ENCODE results near the gene LZTS3. TPM values are rescaled to one million over a fixed set of nuclear protein-coding genes. Genes with fewer than 3 reads are reported as not detected.
A peak's percentile ranks its signal among the peaks of the same experiment; 100 is the strongest.

Gene LZTS3
- total and polyA plus RNA-seq, 2 of the 13 experiments (the other 11 are each of a cell fraction or from before 2014, with no cell fraction given), result 10.1 to 31.3 TPM

DNA sequence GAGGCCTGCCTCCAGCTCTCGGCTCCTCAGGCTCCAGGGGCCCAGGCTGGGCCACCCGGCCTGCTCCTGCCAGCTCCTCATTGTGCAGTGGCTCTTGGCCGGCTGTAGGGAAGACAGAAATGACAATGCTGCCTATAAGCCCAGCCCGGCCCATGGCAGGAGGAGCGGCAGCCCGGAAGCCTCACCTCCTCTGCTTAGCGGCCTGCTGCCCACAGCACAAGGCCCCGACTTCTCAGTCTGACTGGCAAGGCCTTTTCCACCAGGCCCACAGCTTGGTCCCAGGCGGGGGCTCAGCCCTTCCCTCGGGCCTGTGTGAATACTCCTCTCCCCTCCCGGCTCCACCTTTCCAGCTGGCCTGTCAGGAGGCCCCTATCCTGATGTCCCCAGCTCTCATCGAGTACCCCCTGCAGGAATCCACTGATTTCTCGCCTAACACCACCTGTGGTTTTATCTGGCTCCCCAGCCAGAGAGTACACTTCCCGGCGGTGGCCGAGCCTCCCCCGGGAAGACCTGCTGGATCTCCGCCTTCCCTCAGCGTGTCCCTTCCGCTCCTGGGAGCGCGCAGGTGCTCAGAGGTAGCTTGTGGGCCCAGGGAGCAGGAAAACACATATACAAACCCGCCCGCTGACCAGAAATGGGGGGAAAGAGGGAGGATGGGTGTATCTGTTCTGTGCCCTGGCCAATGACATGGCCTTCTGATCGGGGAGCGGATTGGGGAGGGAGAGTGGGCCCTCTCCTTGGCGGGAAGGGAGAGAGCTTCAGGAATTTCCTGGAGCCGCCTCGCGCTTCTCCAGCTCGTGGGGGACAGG, 30.2 kb upstream of the LZTS3 start (continued):
- TF ChIP-seq, protein P1, sequence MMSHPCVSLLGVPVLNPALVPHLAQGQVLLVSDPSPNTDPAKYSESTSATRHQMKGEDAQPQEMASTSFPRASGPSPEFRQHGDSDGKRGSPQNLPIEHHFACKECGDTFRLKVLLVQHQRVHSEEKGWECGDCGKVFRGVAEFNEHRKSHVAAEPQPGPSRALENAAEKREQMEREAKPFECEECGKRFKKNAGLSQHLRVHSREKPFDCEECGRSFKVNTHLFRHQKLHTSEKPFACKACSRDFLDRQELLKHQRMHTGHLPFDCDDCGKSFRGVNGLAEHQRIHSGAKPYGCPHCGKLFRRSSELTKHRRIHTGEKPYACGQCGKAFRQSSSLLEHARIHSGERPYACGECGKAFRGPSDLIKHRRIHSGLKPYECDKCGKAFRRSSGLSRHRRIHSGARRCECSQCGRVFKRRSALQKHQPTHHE (CRISPR knock-in tag; IDR thresholded peaks at IDR 0.05; ENCODE audit: borderline replicate concordance), result peak; percentile 51
- TF ChIP-seq ZBTB38 (CRISPR knock-in tag; IDR thresholded peaks at IDR 0.05) (no peak), ARNT (IDR thresholded peaks at IDR 0.05) (no peak), SP5 (CRISPR knock-in tag; IDR thresholded peaks at IDR 0.05; ENCODE audit: borderline replicate concordance, low read depth) (no peak), JDP2 (CRISPR knock-in tag; IDR thresholded peaks at IDR 0.05; ENCODE audit: borderline replicate concordance) (no peak), PCBP1 (IDR thresholded peaks at IDR 0.05; ENCODE audit: borderline replicate concordance, low read depth, low read length) (0 out of 2 replicates have a peak, but pooled peaks have one; percentile 60), DMAP1 (CRISPR knock-in tag; IDR thresholded peaks at IDR 0.05) (no peak), ZNF501 (CRISPR knock-in tag; IDR thresholded peaks at IDR 0.05) (no peak; the same call in 1 of the 2 replicates), SRY (CRISPR knock-in tag; IDR thresholded peaks at IDR 0.05) (no peak), ZMYM3 (CRISPR knock-in tag; IDR thresholded peaks at IDR 0.05) (no peak)
- TF ChIP-seq, protein P2, sequence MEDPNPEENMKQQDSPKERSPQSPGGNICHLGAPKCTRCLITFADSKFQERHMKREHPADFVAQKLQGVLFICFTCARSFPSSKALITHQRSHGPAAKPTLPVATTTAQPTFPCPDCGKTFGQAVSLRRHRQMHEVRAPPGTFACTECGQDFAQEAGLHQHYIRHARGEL (CRISPR knock-in tag; IDR thresholded peaks at IDR 0.05), result no peak
- TF ChIP-seq, protein P3, sequence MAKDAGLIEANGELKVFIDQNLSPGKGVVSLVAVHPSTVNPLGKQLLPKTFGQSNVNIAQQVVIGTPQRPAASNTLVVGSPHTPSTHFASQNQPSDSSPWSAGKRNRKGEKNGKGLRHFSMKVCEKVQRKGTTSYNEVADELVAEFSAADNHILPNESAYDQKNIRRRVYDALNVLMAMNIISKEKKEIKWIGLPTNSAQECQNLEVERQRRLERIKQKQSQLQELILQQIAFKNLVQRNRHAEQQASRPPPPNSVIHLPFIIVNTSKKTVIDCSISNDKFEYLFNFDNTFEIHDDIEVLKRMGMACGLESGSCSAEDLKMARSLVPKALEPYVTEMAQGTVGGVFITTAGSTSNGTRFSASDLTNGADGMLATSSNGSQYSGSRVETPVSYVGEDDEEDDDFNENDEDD (CRISPR knock-in tag; IDR thresholded peaks at IDR 0.05; ENCODE audit: borderline replicate concordance), result peak; percentile 50; the same call in 1 of the 2 replicates
- TF ChIP-seq, protein P4, sequence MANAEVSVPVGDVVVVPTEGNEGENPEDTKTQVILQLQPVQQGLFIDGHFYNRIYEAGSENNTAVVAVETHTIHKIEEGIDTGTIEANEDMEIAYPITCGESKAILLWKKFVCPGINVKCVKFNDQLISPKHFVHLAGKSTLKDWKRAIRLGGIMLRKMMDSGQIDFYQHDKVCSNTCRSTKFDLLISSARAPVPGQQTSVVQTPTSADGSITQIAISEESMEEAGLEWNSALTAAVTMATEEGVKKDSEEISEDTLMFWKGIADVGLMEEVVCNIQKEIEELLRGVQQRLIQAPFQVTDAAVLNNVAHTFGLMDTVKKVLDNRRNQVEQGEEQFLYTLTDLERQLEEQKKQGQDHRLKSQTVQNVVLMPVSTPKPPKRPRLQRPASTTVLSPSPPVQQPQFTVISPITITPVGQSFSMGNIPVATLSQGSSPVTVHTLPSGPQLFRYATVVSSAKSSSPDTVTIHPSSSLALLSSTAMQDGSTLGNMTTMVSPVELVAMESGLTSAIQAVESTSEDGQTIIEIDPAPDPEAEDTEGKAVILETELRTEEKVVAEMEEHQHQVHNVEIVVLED (CRISPR knock-in tag; IDR thresholded peaks at IDR 0.05; ENCODE audit: borderline replicate concordance), result no peak
- TF ChIP-seq, protein P5, sequence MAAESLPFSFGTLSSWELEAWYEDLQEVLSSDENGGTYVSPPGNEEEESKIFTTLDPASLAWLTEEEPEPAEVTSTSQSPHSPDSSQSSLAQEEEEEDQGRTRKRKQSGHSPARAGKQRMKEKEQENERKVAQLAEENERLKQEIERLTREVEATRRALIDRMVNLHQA (CRISPR knock-in tag; IDR thresholded peaks at IDR 0.05), result no peak; the same call in 1 of the 2 replicates
- TF ChIP-seq, protein P6, sequence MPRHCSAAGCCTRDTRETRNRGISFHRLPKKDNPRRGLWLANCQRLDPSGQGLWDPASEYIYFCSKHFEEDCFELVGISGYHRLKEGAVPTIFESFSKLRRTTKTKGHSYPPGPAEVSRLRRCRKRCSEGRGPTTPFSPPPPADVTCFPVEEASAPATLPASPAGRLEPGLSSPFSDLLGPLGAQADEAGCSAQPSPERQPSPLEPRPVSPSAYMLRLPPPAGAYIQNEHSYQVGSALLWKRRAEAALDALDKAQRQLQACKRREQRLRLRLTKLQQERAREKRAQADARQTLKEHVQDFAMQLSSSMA (CRISPR knock-in tag; IDR thresholded peaks at IDR 0.05), result 0 out of 2 replicates have a peak, but pooled peaks have one; percentile 55
- TF ChIP-seq, protein P7, sequence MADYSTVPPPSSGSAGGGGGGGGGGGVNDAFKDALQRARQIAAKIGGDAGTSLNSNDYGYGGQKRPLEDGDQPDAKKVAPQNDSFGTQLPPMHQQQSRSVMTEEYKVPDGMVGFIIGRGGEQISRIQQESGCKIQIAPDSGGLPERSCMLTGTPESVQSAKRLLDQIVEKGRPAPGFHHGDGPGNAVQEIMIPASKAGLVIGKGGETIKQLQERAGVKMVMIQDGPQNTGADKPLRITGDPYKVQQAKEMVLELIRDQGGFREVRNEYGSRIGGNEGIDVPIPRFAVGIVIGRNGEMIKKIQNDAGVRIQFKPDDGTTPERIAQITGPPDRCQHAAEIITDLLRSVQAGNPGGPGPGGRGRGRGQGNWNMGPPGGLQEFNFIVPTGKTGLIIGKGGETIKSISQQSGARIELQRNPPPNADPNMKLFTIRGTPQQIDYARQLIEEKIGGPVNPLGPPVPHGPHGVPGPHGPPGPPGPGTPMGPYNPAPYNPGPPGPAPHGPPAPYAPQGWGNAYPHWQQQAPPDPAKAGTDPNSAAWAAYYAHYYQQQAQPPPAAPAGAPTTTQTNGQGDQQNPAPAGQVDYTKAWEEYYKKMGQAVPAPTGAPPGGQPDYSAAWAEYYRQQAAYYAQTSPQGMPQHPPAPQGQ (CRISPR knock-in tag; IDR thresholded peaks at IDR 0.05; ENCODE audit: borderline replicate concordance), result no peak
- TF ChIP-seq, protein P8, sequence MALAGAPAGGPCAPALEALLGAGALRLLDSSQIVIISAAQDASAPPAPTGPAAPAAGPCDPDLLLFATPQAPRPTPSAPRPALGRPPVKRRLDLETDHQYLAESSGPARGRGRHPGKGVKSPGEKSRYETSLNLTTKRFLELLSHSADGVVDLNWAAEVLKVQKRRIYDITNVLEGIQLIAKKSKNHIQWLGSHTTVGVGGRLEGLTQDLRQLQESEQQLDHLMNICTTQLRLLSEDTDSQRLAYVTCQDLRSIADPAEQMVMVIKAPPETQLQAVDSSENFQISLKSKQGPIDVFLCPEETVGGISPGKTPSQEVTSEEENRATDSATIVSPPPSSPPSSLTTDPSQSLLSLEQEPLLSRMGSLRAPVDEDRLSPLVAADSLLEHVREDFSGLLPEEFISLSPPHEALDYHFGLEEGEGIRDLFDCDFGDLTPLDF (CRISPR knock-in tag; IDR thresholded peaks at IDR 0.05), result 0 out of 2 replicates have a peak, but pooled peaks have one; percentile 50
- TF ChIP-seq, protein P9, sequence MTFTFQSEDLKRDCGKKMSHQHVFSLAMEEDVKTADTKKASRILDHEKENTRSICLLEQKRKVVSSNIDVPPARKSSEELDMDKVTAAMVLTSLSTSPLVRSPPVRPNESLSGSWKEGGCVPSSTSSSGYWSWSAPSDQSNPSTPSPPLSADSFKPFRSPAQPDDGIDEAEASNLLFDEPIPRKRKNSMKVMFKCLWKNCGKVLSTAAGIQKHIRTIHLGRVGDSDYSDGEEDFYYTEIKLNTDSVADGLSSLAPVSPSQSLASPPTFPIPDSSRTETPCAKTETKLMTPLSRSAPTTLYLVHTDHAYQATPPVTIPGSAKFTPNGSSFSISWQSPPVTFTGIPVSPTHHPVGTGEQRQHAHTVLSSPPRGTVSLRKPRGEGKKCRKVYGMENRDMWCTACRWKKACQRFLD (CRISPR knock-in tag; IDR thresholded peaks at IDR 0.05; ENCODE audit: borderline replicate concordance), result no peak
